SK-N-SH (cell line): ENCODE data around the gene CPLX1.

Source experiments
- CTCF ChIP-seq: fragments of 200-600 bp; sonication (generic); IDR thresholded peaks from 2 replicates; pipeline ENCODE4 v1.6.1; 2017; ENCODE audit warnings: antibody characterized with exemption, mild to moderate bottlenecking, moderate library complexity
- EP300 ChIP-seq, 2 experiments: IDR thresholded peaks; 2 replicates each; pipeline versions ENCODE4 v1.4.0 to v1.6.1; 2012; ENCODE audit warnings: borderline replicate concordance in 1 of 2, low read depth in 1 of 2, low read length in 1 of 2
- FOXM1 ChIP-seq: IDR thresholded peaks from 2 replicates; pipeline ENCODE4 v1.4.0; 2012; ENCODE audit warnings: low read depth, mild to moderate bottlenecking
- GATA2 ChIP-seq: sonication (generic); formaldehyde crosslinking; IDR thresholded peaks from 2 replicates; pipeline ENCODE4 v1.5.0; 2020; ENCODE audit warnings: mild to moderate bottlenecking, missing genetic modification reagents
- MAX ChIP-seq: IDR thresholded peaks from 2 replicates; pipeline ENCODE4 v1.4.0; 2012; ENCODE audit warnings: low read depth
- SMC3 ChIP-seq: IDR thresholded peaks from 2 replicates; pipeline ENCODE4 v1.6.1; 2012; ENCODE audit warnings: low read depth, low read length, improper control_type of control experiment
- TAF1 ChIP-seq: IDR thresholded peaks from 2 replicates; pipeline ENCODE4 v1.6.1; 2012; ENCODE audit warnings: low read depth, mild to moderate bottlenecking, low read length, moderate library complexity, borderline replicate concordance
- YY1 ChIP-seq: IDR thresholded peaks from 2 replicates; pipeline ENCODE4 v1.4.0; 2012; ENCODE audit warnings: low read depth, mild to moderate bottlenecking

GRCh38 chr4:777520-778262 lies 48.2 kb downstream of the CPLX1 start:
- TF ChIP-seq CTCF (no peak), SMC3 (no peak), GATA2 (CRISPR knock-in tag) (no peak), YY1 (no peak), TAF1 (no peak), MAX (no peak), FOXM1 (no peak), EP300 (IDR thresholded peaks at IDR 0.05; ENCODE audit: borderline replicate concordance in 1 of 2, low read depth in 1 of 2, low read length in 1 of 2) (no peak)
